WTC11 (cell line): ENCODE results near the gene CACNA1C. TPM values are rescaled to one million over a fixed set of nuclear protein-coding genes. Genes with fewer than 3 reads are reported as not detected.

ENCODE experiments used
- ATAC-seq: fragments of 200-7000 bp; cut with Tn5 transposase; 2 replicates; pipeline ENCODE4 v1.10.0; 2021; ENCODE audit warnings: mild to moderate bottlenecking, moderate library complexity
- CTCF ChIA-PET: fragments of 300-600 bp; sonication (Branson Sonifier 250); formaldehyde crosslinking; loops from one replicate; lab custom pipeline; 2021; ENCODE audit warnings: antibody characterized with exemption; lab: Charles Lee
- POLR2A ChIA-PET: fragments of 350-600 bp; sonication (Branson Sonifier 250); formaldehyde crosslinking; loops from one replicate; lab custom pipeline; 2021; ENCODE audit warnings: antibody characterized with exemption; lab: Charles Lee
- DNase-seq: peaks from one replicate; pipeline ENCODE4 v3.0.0; 2021; ENCODE audit warnings: low spot score
- H3K27ac Mint-ChIP-seq: 2 replicates; pipeline ENCODE4 v1.8.0; 2021; ENCODE audit warnings: mixed read lengths
- H3K27me3 Mint-ChIP-seq: 2 replicates; pipeline ENCODE4 v1.8.0; 2021; ENCODE audit warnings: low read depth, mild to moderate bottlenecking, moderate library complexity, mixed read lengths
- H3K36me3 Mint-ChIP-seq: 2 replicates; pipeline ENCODE4 v1.8.0; 2021; ENCODE audit warnings: mixed read lengths
- H3K4me1 Mint-ChIP-seq: 2 replicates; pipeline ENCODE4 v1.8.0; 2022; ENCODE audit warnings: mixed read lengths
- H3K4me3 Mint-ChIP-seq: 2 replicates; pipeline ENCODE4 v1.8.0; 2021; ENCODE audit warnings: mild to moderate bottlenecking, moderate library complexity, mixed read lengths
- H3K9me3 Mint-ChIP-seq: 2 replicates; pipeline ENCODE4 v1.8.0; 2021; ENCODE audit warnings: mixed read lengths
- ATF1 ChIP-seq: sonication (generic); formaldehyde crosslinking; IDR thresholded peaks from 2 replicates; pipeline ENCODE4 v1.8.1; 2023; ENCODE audit warnings: mild to moderate bottlenecking, moderate library complexity, missing genetic modification reagents
- CBFB ChIP-seq: sonication (generic); formaldehyde crosslinking; IDR thresholded peaks from 2 replicates; pipeline ENCODE4 v1.8.1; 2022; ENCODE audit warnings: mild to moderate bottlenecking, low read depth, missing genetic modification reagents
- ETV6 ChIP-seq: sonication (generic); formaldehyde crosslinking; IDR thresholded peaks from 2 replicates; pipeline ENCODE4 v1.8.1; 2022; ENCODE audit warnings: mild to moderate bottlenecking, missing genetic modification reagents
- FOXJ3 ChIP-seq: sonication (generic); formaldehyde crosslinking; IDR thresholded peaks from 2 replicates; pipeline ENCODE4 v1.9.0; 2021; ENCODE audit warnings: missing genetic modification reagents, mild to moderate bottlenecking, borderline replicate concordance
- FOXK1 ChIP-seq: sonication (generic); formaldehyde crosslinking; IDR thresholded peaks from 2 replicates; pipeline ENCODE4 v1.8.0; 2022; ENCODE audit warnings: mild to moderate bottlenecking, moderate library complexity, missing genetic modification reagents
- FOXP1 ChIP-seq: sonication (generic); formaldehyde crosslinking; IDR thresholded peaks from 2 replicates; pipeline ENCODE4 v1.8.0; 2022; ENCODE audit warnings: missing genetic modification reagents, mild to moderate bottlenecking, moderate library complexity, borderline replicate concordance
- FOXP4 ChIP-seq: sonication (generic); formaldehyde crosslinking; IDR thresholded peaks from 2 replicates; pipeline ENCODE4 v1.8.0; 2022; ENCODE audit warnings: mild to moderate bottlenecking, missing genetic modification reagents
- GRHL2 ChIP-seq: fragments of 250-450 bp; sonication (Bioruptor Pico); IDR thresholded peaks from 2 replicates; pipeline ENCODE4 v1.8.0; 2022; ENCODE audit warnings: mild to moderate bottlenecking, moderate library complexity; ENCODE audit not compliant: insufficient replicate concordance, severe bottlenecking
- IRF2 ChIP-seq: sonication (generic); formaldehyde crosslinking; IDR thresholded peaks from 2 replicates; pipeline ENCODE4 v1.8.0; 2022; ENCODE audit warnings: low read depth, missing genetic modification reagents, borderline replicate concordance
- JAZF1 ChIP-seq: fragments of 250-450 bp; sonication (Bioruptor Pico); IDR thresholded peaks from 2 replicates; pipeline ENCODE4 v1.9.0; 2021; ENCODE audit warnings: moderate library complexity, mild to moderate bottlenecking, inconsistent platforms
- MXD4 ChIP-seq: fragments of 250-450 bp; sonication (Bioruptor Pico); IDR thresholded peaks from 2 replicates; pipeline ENCODE4 v1.8.0; 2021; ENCODE audit warnings: mild to moderate bottlenecking, moderate library complexity, borderline replicate concordance
- MYBL2 ChIP-seq: sonication (generic); formaldehyde crosslinking; IDR thresholded peaks from 2 replicates; pipeline ENCODE4 v1.8.1; 2023; ENCODE audit warnings: mild to moderate bottlenecking, moderate library complexity, missing genetic modification reagents
- NFE2L1 ChIP-seq: sonication (generic); formaldehyde crosslinking; IDR thresholded peaks from 2 replicates; pipeline ENCODE4 v1.8.1; 2023; ENCODE audit warnings: missing genetic modification reagents
- NR2C2 ChIP-seq: sonication (generic); formaldehyde crosslinking; IDR thresholded peaks from 2 replicates; pipeline ENCODE4 v1.8.0; 2022; ENCODE audit warnings: mild to moderate bottlenecking, missing genetic modification reagents
- OVOL2 ChIP-seq: fragments of 250-450 bp; sonication (Bioruptor Pico); IDR thresholded peaks from 2 replicates; pipeline ENCODE4 v1.9.0; 2021; ENCODE audit warnings: mild to moderate bottlenecking, borderline replicate concordance
- PREB ChIP-seq: sonication (generic); formaldehyde crosslinking; IDR thresholded peaks from 2 replicates; pipeline ENCODE4 v1.8.1; 2022; ENCODE audit warnings: mild to moderate bottlenecking, missing genetic modification reagents, moderate library complexity, borderline replicate concordance
- RELA ChIP-seq: sonication (generic); formaldehyde crosslinking; IDR thresholded peaks from 2 replicates; pipeline ENCODE4 v1.8.1; 2022; ENCODE audit warnings: missing genetic modification reagents, mild to moderate bottlenecking, borderline replicate concordance
- SOX15 ChIP-seq: fragments of 250-450 bp; sonication (Bioruptor Pico); IDR thresholded peaks from 2 replicates; pipeline ENCODE4 v1.9.0; 2021; ENCODE audit warnings: mild to moderate bottlenecking
- ZNF416 ChIP-seq: fragments of 250-450 bp; sonication (Bioruptor Pico); IDR thresholded peaks from 2 replicates; pipeline ENCODE4 v1.9.0; 2021; ENCODE audit warnings: mild to moderate bottlenecking, inconsistent platforms
- ZNF671 ChIP-seq: fragments of 250-450 bp; sonication (Bioruptor Pico); IDR thresholded peaks from 2 replicates; pipeline ENCODE4 v1.8.0; 2021; ENCODE audit warnings: mild to moderate bottlenecking
- ZSCAN18 ChIP-seq: fragments of 250-450 bp; sonication (Bioruptor Pico); IDR thresholded peaks from 2 replicates; pipeline ENCODE4 v2.1.2; 2022; ENCODE audit warnings: mild to moderate bottlenecking, moderate library complexity
- total RNA-seq: library from RNA; stranded (reverse); gene quantifications from 3 replicates; pipeline ENCODE4 v1.2.3, GENCODE V29; 2021
- TF ChIP-seq, protein P1 (sequence below): sonication (generic); formaldehyde crosslinking; IDR thresholded peaks from 2 replicates; pipeline ENCODE4 v1.8.0; 2022; ENCODE audit warnings: missing genetic modification reagents
- TF ChIP-seq, protein P2 (sequence below): sonication (generic); formaldehyde crosslinking; IDR thresholded peaks from 2 replicates; pipeline ENCODE4 v1.8.1; 2023; ENCODE audit warnings: mild to moderate bottlenecking, missing genetic modification reagents, borderline replicate concordance
- TF ChIP-seq, protein P3 (sequence below): fragments of 250-450 bp; sonication (Bioruptor Pico); IDR thresholded peaks from 2 replicates; pipeline ENCODE4 v1.9.0; 2021; ENCODE audit warnings: moderate library complexity, mild to moderate bottlenecking, inconsistent platforms, borderline replicate concordance

Gene CACNA1C
- total RNA-seq, 1 experiment from 2014 or later: 1.7 TPM

GRCh38 chr12:2004113-2004929 lies 48.5 kb upstream of the CACNA1C start, which contains the start of gene DCP1B:
DCP1B (minus strand) TSS chr12:2004457; CDS start chr12:2004431, 26 bp downstream.
- no peaks in the 10 kb centered on the region for H3K36me3 Mint-ChIP-seq
- ChIA-PET CTCF (interaction anchor here (0.6 to 1.2 kb wide), 5 partner anchors 10 to 278 kb away, joined by 3 to 4 read pairs (median 3); no protein-coding TSS in a partner anchor), POLR2A (interaction anchor here (0.6 to 0.8 kb wide), 3 partner anchors 10 to 412 kb away, joined by 3 to 4 read pairs (median 3); no protein-coding TSS in a partner anchor)
- no peaks in the 10 kb centered on the region for H3K9me3 Mint-ChIP-seq
- peak within 1 kb of the TSS; percentile 98 for H3K4me3 Mint-ChIP-seq
- H3K27ac Mint-ChIP-seq: peak within 1 kb of the TSS; percentile 98
- peak; percentile 99 for ATAC-seq
- peaks cover 41% of the 10 kb centered on the region for H3K4me1 Mint-ChIP-seq
- H3K27me3 Mint-ChIP-seq: no peaks in the 10 kb centered on the region
- DNase-seq: peak; percentile 99
- TF ChIP-seq CBFB: peak; percentile 97
- TF ChIP-seq IRF2 (CRISPR knock-in tag): no peak
- no peak for TF ChIP-seq JAZF1
- peak; percentile 80; the same call in 1 of the 2 replicates for TF ChIP-seq MYBL2 (CRISPR knock-in tag)
- peak; percentile 84; the same call in 1 of the 2 replicates for TF ChIP-seq ZNF416 (CRISPR knock-in tag)
- TF ChIP-seq, protein P1, sequence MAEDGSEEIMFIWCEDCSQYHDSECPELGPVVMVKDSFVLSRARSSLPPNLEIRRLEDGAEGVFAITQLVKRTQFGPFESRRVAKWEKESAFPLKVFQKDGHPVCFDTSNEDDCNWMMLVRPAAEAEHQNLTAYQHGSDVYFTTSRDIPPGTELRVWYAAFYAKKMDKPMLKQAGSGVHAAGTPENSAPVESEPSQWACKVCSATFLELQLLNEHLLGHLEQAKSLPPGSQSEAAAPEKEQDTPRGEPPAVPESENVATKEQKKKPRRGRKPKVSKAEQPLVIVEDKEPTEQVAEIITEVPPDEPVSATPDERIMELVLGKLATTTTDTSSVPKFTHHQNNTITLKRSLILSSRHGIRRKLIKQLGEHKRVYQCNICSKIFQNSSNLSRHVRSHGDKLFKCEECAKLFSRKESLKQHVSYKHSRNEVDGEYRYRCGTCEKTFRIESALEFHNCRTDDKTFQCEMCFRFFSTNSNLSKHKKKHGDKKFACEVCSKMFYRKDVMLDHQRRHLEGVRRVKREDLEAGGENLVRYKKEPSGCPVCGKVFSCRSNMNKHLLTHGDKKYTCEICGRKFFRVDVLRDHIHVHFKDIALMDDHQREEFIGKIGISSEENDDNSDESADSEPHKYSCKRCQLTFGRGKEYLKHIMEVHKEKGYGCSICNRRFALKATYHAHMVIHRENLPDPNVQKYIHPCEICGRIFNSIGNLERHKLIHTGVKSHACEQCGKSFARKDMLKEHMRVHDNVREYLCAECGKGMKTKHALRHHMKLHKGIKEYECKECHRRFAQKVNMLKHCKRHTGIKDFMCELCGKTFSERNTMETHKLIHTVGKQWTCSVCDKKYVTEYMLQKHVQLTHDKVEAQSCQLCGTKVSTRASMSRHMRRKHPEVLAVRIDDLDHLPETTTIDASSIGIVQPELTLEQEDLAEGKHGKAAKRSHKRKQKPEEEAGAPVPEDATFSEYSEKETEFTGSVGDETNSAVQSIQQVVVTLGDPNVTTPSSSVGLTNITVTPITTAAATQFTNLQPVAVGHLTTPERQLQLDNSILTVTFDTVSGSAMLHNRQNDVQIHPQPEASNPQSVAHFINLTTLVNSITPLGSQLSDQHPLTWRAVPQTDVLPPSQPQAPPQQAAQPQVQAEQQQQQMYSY (CRISPR knock-in tag): no peak
- peak; percentile 50; the same call in 1 of the 2 replicates for TF ChIP-seq PREB (CRISPR knock-in tag)
- TF ChIP-seq ZNF671 (CRISPR knock-in tag): no peak
- TF ChIP-seq FOXJ3: no peak
- TF ChIP-seq GRHL2 (CRISPR knock-in tag): no peak
- TF ChIP-seq FOXK1 (CRISPR knock-in tag): peak; percentile 81
- peak; percentile 46; the same call in 1 of the 2 replicates for TF ChIP-seq RELA
- no peak for TF ChIP-seq OVOL2
- TF ChIP-seq, protein P2, sequence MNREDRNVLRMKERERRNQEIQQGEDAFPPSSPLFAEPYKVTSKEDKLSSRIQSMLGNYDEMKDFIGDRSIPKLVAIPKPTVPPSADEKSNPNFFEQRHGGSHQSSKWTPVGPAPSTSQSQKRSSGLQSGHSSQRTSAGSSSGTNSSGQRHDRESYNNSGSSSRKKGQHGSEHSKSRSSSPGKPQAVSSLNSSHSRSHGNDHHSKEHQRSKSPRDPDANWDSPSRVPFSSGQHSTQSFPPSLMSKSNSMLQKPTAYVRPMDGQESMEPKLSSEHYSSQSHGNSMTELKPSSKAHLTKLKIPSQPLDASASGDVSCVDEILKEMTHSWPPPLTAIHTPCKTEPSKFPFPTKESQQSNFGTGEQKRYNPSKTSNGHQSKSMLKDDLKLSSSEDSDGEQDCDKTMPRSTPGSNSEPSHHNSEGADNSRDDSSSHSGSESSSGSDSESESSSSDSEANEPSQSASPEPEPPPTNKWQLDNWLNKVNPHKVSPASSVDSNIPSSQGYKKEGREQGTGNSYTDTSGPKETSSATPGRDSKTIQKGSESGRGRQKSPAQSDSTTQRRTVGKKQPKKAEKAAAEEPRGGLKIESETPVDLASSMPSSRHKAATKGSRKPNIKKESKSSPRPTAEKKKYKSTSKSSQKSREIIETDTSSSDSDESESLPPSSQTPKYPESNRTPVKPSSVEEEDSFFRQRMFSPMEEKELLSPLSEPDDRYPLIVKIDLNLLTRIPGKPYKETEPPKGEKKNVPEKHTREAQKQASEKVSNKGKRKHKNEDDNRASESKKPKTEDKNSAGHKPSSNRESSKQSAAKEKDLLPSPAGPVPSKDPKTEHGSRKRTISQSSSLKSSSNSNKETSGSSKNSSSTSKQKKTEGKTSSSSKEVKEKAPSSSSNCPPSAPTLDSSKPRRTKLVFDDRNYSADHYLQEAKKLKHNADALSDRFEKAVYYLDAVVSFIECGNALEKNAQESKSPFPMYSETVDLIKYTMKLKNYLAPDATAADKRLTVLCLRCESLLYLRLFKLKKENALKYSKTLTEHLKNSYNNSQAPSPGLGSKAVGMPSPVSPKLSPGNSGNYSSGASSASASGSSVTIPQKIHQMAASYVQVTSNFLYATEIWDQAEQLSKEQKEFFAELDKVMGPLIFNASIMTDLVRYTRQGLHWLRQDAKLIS: no peak
- peak; percentile 92; the same call in 1 of the 2 replicates for TF ChIP-seq NFE2L1 (CRISPR knock-in tag)
- no peak for TF ChIP-seq MXD4 (CRISPR knock-in tag)
- no peak for TF ChIP-seq NR2C2 (CRISPR knock-in tag)
- peak; percentile 88 for TF ChIP-seq ETV6 (CRISPR knock-in tag)
- TF ChIP-seq ATF1 (CRISPR knock-in tag): no peak; the same call in 1 of the 2 replicates
- peak; percentile 95 for TF ChIP-seq FOXP1 (CRISPR knock-in tag)
- no peak for TF ChIP-seq ZSCAN18 (CRISPR knock-in tag)
- TF ChIP-seq, protein P3, sequence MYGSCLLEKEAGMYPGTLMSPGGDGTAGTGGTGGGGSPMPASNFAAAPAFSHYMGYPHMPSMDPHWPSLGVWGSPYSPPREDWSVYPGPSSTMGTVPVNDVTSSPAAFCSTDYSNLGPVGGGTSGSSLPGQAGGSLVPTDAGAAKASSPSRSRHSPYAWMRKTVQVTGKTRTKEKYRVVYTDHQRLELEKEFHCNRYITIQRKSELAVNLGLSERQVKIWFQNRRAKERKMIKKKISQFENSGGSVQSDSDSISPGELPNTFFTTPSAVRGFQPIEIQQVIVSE (CRISPR knock-in tag): no peak
- no peak for TF ChIP-seq SOX15
- peak; percentile 96 for TF ChIP-seq FOXP4 (CRISPR knock-in tag)
